DMS79 (cell line): ENCODE results near the gene TMEM37.
"Not testable (repeated sequence)": the region's sequence is repeated elsewhere in the genome, so short reads cannot be mapped to it uniquely, and the experiment has no call there.

Experiments used
- DNase-seq: peaks from one replicate; lab custom pipeline; 2025; lab: John Stamatoyannopoulos, UW

The TMEM37 gene, protein sequence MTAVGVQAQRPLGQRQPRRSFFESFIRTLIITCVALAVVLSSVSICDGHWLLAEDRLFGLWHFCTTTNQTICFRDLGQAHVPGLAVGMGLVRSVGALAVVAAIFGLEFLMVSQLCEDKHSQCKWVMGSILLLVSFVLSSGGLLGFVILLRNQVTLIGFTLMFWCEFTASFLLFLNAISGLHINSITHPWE

GRCh38 chr2:119431155-119431975, at the start of gene TMEM37:
Gene TMEM37, plus strand, starts transcription at chr2:119431854. Its CDS starts 50 bp downstream, at chr2:119431904.
- peak; percentile 52 for DNase-seq

DNA sequence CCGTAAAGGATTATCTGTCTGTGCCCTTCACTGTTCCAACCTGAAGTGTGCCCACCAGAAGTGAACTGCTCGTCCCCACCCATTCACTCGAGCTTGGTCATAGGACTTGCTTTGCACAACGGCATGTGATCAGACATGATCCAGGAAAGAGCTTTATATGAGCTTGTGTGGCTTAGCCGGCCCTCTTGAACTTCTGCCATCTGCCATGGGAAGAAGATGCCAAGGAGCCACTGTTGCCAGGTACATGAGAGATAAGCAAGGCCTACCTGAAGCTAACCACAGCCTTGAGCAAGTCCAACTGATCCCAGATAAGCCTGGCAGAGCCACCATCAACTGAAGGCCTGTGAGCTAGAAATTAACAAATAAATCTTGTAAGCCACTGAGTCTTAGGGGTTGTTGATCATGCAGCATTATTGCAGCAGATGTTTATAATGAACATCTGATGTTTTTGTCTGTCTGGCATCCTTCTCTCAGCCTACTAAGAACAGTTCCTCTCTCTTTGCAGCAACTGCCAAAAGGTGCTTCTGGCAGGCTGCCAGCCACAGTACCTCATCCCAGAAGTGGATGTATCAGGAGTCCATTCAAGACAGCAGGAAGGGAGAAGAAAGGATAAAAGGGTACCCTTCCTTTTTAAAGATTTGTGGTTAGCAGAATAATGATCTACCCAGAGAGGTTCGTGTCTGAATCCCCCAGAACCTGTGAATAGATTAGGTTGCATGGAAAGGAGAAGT, 48.1 kb upstream of the TMEM37 start:
- DNase-seq, result peak; percentile 23

DNA sequence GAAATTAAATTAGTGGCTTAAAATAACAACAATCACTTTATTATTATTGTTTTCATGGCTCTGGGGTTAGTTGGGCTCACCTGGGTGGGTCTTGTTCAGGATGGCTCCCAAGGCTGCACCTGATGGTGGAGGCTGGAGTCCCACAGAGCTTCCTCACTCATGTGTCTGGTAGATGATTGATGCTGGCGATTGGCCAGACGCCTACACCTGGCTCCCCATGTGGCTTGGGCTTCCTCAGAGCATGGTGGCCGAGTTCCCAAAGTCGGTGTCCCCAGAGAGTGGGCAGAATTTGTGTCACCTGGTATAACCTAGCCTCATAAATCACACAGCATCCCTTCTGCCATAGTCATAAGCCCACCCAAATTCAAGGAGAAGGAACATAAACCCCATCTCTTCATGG, 46.7 kb upstream of the TMEM37 start:
- no peak for DNase-seq

DNA sequence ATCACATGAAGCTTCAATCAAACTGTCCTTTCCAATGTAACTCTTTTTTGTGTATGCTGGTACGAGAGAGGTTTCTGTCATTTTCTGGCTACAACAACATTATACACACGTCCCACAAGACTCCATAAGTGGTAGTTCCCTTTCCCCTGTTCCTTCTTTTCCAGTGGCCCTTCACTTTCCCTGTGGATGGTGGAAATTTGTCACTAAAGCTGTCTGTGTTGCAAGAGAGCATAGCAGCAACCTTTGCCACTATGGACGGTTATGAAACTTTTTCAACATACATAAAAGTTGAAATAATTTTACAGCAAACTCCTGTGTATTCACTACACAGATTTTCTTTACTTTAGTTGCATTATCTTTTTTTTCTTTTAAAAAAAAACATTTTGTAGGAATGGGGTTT, 46.2 kb upstream of the TMEM37 start:
- DNase-seq, result no peak

DNA sequence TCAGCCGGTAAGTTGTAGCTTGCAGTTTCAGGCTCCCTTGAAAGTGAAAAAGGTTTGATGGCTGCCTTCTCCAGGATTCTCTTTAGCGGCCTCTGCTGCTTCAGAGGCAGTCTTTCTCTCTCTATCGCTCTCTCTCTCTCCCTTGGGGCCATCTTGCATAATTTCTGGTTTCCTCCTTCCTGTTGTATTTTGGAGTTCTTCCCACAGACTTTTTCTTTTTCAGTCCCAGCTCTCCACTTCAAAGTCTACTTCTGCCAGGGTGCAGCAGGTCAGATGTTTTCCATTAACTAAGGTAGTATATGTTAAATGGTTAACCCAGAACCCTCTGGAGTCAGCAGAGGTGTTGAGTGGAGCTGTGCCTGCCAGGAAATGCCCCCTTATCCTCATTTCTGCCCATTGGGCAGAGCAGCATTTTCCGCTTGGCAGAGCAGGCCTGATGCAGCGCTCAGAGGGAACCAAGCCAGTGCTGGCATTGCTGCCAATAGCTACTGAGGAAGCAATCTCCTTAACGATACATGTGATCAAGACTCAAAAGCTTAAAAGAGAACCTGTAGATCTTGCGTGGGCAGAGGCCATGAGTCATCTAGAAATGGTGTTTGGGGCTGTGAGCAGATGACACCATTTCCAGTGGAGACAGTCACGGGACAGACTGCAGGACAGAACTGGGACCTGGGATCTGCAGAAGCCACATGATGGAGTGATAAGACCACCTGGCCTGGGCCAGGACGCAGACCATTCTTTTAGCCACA, 44.1 kb upstream of the TMEM37 start:
- peak; percentile 27 for DNase-seq

DNA sequence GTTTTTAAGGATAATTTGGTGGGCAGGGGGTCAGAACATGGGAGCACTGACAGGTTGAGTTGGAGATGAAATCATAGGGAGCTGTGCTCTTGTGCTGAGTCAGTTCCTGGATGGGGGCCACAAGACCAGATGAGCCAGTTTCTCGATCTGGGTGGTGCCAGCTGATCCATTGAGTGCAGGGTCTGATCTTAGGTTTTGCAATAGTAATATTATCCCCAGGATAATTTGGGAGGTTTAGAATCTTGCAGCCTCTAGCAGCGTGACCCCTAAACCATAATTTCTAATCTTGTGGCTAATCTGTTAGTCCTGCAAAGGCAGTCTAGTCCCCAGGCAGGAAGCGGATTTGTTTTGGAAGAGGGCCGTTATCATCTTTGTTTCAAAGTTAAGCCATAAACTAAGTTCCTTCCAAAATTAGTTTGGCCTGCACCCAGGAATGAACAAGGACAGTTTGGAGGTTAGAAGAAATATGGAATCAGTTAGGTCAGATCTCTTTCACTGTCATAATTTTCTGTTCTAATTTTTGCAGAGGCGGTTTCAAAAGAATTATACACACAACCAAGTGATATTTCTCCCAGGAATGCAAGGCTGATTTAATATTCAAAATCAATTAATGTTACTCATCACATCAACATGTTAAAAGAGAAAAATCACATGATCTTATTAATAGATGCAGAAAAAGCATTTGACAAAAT, 41.9 kb upstream of the TMEM37 start:
- DNase-seq, result no peak

DNA sequence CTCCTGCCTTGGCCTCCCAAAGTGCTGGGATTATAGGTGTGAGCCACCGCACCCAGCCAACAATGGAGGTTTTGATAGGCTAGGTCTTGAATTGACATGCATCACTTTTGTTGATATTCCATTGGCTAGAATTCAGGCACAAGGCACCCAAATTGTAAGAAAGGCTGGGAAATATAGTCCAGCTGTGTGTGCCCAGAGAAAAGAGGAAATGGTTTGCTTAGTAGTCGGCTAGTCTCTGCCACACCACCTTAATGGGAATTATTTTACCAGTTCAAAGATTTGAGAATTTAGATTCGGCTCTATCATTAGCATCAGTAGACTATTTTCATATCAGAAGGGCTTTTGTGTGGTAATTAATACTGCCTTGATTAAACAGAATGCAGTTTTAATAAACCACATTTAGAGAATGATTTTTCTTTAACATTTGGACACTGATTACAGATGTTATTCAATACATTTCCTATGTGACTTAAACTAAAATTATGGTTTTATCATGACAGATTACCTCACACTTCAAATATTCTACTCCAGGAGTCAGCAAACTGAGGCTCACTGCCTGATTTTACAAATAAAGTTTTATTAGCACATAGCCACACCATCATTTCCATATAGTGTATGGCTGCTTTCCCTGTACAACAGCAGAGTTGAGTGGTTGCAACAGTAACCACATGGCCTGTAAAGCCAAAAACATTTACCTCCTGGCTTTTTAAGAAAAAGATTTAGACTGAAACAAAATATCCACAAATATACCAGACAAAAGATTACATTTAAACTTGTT, 37.5 kb upstream of the TMEM37 start:
- DNase-seq, result no peak

DNA sequence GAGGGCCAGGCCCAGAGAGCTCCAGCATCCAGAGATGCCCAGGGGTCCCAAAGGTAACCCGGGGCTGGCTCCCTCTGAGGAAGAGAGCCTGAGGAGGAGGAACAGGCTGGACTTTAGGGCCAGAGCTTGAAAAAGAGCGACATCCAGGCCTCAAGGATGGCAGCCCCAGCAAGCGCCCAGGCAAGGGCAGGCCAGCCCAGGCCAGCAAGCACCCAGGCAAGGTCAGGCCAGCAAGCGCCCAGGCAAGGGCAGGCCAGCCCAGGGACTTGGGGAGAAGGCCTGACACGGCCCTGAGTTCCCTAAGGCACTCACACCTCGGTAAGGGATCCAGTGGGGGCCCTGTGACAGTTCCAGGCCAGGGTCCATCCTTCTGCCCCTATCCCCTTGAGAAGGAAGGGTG, 34.5 kb upstream of the TMEM37 start:
- DNase-seq, result no peak

DNA sequence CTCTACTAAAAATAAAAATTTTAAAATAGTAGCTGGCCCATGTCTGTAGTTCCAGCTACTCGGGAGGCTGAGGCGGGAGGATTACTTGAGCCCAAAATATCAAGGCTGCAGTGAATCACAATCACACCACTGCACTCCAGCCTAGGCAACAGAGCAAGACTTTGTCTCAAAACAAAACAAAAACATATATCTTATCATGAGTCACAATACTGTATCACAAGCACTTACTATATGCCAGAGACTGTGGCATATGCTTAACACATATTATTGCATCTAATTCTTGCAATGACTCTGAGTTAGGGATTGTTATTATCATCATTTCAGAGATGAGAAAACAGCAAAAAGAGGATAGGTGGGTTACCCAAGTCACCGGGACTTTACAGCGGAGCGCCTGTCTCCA, 29.5 kb upstream of the TMEM37 start:
- no peak for DNase-seq

DNA sequence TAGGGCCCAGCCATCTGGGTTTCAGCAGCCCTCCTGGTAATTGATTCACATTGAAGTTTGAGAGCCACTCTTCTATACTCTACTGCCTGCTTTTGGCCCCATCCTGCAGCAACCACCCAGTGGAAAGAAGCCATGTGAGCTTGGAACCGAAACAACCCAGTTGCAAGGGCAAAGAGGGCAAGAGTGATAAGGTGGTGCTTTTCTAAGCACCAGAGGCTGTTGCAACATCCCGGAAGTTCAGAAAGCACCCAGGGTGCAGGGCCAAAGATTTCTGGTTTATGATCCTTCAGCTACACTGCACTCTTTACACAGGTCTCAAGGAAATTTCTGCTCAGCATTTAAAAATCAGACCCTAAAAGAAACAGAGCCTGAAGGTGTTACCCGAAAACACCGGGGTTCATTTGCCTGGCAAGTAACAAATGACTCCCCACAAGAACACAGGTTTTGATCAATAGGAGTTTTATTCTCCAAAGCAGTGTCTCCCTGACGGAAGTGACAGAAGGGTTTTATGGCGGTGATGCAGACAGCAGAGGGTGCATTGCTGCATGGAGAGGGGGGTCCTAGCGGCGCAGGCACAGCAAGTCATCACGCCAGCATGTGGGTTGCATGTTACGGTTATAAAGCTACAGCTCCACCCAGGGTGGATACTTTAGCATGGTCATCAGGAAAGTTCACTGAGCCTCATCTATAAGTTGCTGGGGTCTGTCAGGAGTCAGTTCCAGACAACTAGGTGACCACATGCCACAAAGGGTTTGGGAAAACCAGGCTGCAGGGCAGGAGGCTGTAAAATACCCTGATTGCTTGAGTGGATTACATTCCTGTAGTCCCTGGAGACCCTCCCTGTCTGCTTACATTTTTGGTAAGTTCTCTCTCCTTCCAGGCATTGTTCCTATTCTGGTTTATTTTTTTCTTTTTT, 28.8 kb upstream of the TMEM37 start:
- DNase-seq, result no peak

GRCh38 chr2:119403618-119404017, 28.0 kb upstream of the TMEM37 start:
- not testable (repeated sequence) for DNase-seq

- no peak for DNase-seq
Observed at GRCh38 chr2:119405151-119405550, 26.5 kb upstream of the TMEM37 start.

- DNase-seq, result no peak
Observed at GRCh38 chr2:119407430-119408220, 24.0 kb upstream of the TMEM37 start.

DNA sequence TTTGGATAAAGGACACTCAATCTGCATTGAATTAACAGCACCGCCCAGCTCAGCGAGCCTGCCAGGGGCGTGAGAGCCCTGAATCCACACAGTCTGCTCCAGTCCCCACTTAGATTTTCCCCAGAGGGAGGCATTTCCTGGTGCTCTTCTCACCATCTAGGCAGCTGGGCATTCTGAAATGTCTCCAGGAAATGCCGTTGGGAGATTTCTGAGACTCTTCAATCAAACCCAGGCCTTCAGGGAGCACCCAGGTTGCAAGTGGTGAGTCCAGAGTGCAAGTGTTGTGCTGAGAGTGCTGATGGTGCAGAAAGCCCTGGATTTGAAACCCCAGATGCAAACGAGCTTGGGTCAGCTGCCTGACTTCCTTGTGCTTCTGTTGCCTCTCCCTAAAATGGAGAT, 23.4 kb upstream of the TMEM37 start:
- no peak for DNase-seq

- DNase-seq, result no peak
Observed at GRCh38 chr2:119409506-119409905, 22.1 kb upstream of the TMEM37 start.

GRCh38 chr2:119414894-119415293, 16.8 kb upstream of the TMEM37 start:
- DNase-seq, result no peak

DNA sequence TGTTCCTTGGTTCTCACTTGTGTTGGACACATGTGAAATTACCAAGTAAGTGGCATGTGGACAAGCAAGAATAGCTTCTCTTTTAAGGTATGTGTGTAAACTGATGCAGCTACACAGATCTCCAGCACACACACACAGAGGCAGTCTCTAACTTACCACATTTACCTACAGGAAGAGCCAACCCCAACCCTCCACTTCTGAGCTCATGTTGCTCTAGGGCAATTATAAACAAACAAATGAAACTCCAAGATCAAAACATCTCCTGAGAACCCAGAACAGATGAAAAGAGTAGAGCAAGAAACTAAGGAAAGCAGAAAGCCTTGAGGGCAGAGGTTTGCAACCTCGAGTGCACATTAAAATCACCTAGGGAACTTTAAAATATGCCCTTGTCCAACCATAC, 16.0 kb upstream of the TMEM37 start:
- no peak for DNase-seq

- DNase-seq, result no peak
Observed at GRCh38 chr2:119416299-119416923, 15.2 kb upstream of the TMEM37 start.

DNA sequence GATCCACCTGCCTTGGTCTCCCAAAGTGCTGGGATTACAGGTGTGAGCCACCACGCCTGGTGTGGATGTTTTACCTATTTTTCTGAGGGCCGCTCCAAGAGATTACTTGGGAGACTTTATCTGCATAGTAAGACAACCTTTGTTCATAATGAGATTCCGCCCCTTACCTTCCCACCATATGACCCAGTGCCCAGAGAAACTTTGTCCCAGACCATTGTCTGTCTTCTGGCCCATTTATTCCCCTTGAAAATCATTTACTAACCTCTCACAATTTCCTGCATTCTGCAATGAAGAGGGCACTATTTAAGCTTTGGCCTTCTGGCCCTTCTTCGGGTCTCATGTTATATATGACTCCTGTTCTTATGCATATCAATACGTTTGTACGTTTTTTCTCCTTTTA, 13.7 kb upstream of the TMEM37 start:
- no peak for DNase-seq
